ENCODE measurements around the gene RNU1-1.

RNU1-1 gene

DNA sequence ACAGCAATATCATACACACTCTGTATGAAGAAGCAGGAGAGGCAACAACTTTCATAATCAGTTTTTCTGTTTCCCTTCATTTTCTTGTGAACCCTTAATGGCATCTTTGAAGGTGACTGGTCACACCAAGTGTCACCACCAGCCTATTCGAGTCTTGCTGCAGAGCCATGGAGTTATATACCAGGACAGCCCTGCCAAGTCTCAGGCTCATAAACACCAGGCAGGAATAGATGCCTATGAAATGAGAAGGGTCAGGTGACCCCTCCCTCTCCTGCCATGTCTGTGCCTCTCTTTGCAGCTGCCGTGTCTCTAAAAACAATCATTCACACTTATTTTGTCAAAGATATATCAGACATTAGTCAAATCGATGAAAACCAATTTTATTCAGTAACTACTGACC lies 45.5 kb downstream of the RNU1-1 start:
- FAIRE-seq: no peak
- DNase-seq (ENCODE audit: insufficient read length, low spot score): no peak
- TF ChIP-seq CTCF (IDR thresholded peaks at IDR 0.05; ENCODE audit: insufficient read depth, missing control alignments): no peak

DNA sequence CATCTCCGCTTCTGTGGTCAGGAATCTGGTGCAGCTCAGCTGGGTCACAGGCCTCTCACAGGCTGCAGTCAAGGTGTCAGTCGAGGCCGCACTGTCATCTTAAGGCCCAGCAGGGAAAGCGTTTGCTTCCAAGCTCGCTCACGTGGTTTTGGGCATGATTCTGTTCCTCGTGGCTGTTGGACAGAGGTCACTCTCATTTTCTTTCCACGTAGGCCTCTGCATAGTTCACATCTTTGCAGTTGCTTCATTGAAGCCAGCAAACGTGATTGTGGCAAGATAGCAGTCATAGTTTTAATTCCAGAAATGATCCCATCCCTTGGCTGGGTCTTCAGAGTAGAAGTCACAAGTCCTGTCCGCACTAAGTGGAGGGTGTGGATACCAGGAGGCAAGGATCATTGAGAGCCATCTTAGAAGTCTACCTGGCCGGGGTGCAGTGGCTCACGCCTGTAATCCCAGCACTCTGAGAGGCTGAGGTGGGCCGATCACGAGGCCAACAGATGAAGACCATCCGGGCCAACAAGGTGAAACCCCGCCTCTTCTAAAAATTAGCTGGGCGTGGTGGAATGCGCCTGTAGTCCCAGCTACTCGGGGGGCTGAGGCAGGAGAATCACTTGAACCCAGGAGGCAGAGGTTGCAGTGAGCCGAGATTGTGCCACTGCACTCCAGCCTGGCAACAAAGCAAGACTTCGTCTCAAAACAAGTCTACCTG lies 49.0 kb downstream of the RNU1-1 start:
- no peak for FAIRE-seq
- TF ChIP-seq CTCF (IDR thresholded peaks at IDR 0.05; ENCODE audit: insufficient read depth, missing control alignments): no peak

More for the DNA sequence above, 49.0 kb downstream of the RNU1-1 start:
- DNase-seq (ENCODE audit: insufficient read length, low spot score): no peak
